HL-60 (cell line): ENCODE results near the gene CAB39L.

ENCODE experiments used
- DNase-seq, 2 experiments: peaks; one replicate each; pipeline ENCODE4 v3.0.0-alpha.2; 2010 to 2020; ENCODE audit warnings: low read depth in 1 of 2, low spot score in 1 of 2
- H3K27ac ChIP-seq: fragments of 250-450 bp; sonication (Bioruptor Pico); replicated peaks from 2 replicates; pipeline ENCODE4 v1.5.1; 2020; ENCODE audit warnings: mild to moderate bottlenecking, moderate library complexity
- H3K27me3 ChIP-seq: fragments of 250-450 bp; sonication (Bioruptor Pico); 2 replicates; pipeline ENCODE4 v1.5.1; 2021; ENCODE audit warnings: mild to moderate bottlenecking, moderate library complexity; ENCODE audit not compliant: insufficient read depth, poor library complexity, severe bottlenecking
- H3K4me3 ChIP-seq: replicated peaks from 2 replicates; pipeline ENCODE4 v1.5.1; 2011; ENCODE audit warnings: mild to moderate bottlenecking, control low read depth, low read length; ENCODE audit not compliant: insufficient read depth
- GABPA ChIP-seq: IDR thresholded peaks from 2 replicates; pipeline ENCODE4 v1.6.1; 2012; ENCODE audit warnings: low read depth
- POLR2AphosphoS5 ChIP-seq: IDR thresholded peaks from 2 replicates; pipeline ENCODE4 v1.6.1; 2012; ENCODE audit warnings: low read depth
- SPI1 ChIP-seq: IDR thresholded peaks from 2 replicates; pipeline ENCODE4 v1.6.1; 2012; ENCODE audit warnings: low read depth, mild to moderate bottlenecking, borderline replicate concordance
- TF ChIP-seq, protein P1 (sequence below): IDR thresholded peaks from one replicate; pipeline ENCODE4 v1.5.1; 2011; ENCODE audit warnings: low read length, control low read depth, inconsistent platforms; ENCODE audit not compliant: insufficient read depth
- TF ChIP-seq, protein P2 (sequence below): IDR thresholded peaks from 2 replicates; pipeline ENCODE4 v1.6.1; 2012; ENCODE audit warnings: low read depth; ENCODE audit not compliant: insufficient replicate concordance

Gene CAB39L

DNA sequence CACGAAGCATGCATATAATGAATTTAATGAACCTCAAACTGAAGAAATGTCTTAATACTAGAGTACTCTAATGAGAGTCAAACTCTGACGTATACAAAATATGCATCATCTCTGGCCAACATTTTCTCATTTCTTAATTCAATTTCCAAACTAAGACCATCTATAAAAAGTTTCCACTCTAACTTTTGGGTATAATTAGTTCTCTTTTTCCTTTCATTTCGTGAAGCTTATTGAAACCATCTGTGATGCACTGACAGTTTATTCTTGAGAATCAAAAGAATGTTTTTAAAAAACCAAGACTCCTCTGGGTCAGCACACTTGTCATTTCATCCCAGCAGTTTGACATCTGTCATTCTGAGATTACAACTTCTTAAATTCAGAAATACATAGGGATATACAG lies 90.0 kb downstream of the CAB39L start:
- Histone ChIP-seq H3K27me3 (no peaks in the 10 kb centered on the region), H3K4me3 (no peak overlapping the region), H3K27ac (no peak overlapping the region)
- no peak for DNase-seq
- TF ChIP-seq, protein P1, sequence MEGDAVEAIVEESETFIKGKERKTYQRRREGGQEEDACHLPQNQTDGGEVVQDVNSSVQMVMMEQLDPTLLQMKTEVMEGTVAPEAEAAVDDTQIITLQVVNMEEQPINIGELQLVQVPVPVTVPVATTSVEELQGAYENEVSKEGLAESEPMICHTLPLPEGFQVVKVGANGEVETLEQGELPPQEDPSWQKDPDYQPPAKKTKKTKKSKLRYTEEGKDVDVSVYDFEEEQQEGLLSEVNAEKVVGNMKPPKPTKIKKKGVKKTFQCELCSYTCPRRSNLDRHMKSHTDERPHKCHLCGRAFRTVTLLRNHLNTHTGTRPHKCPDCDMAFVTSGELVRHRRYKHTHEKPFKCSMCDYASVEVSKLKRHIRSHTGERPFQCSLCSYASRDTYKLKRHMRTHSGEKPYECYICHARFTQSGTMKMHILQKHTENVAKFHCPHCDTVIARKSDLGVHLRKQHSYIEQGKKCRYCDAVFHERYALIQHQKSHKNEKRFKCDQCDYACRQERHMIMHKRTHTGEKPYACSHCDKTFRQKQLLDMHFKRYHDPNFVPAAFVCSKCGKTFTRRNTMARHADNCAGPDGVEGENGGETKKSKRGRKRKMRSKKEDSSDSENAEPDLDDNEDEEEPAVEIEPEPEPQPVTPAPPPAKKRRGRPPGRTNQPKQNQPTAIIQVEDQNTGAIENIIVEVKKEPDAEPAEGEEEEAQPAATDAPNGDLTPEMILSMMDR, result no peak
- TF ChIP-seq POLR2AphosphoS5, result no peak
- TF ChIP-seq, protein P2, sequence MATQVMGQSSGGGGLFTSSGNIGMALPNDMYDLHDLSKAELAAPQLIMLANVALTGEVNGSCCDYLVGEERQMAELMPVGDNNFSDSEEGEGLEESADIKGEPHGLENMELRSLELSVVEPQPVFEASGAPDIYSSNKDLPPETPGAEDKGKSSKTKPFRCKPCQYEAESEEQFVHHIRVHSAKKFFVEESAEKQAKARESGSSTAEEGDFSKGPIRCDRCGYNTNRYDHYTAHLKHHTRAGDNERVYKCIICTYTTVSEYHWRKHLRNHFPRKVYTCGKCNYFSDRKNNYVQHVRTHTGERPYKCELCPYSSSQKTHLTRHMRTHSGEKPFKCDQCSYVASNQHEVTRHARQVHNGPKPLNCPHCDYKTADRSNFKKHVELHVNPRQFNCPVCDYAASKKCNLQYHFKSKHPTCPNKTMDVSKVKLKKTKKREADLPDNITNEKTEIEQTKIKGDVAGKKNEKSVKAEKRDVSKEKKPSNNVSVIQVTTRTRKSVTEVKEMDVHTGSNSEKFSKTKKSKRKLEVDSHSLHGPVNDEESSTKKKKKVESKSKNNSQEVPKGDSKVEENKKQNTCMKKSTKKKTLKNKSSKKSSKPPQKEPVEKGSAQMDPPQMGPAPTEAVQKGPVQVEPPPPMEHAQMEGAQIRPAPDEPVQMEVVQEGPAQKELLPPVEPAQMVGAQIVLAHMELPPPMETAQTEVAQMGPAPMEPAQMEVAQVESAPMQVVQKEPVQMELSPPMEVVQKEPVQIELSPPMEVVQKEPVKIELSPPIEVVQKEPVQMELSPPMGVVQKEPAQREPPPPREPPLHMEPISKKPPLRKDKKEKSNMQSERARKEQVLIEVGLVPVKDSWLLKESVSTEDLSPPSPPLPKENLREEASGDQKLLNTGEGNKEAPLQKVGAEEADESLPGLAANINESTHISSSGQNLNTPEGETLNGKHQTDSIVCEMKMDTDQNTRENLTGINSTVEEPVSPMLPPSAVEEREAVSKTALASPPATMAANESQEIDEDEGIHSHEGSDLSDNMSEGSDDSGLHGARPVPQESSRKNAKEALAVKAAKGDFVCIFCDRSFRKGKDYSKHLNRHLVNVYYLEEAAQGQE, result no peak
- no peak for TF ChIP-seq SPI1
- TF ChIP-seq GABPA, result no peak

- Histone ChIP-seq H3K4me3 (no peak overlapping the region), H3K27ac (no peak overlapping the region), H3K27me3 (no peaks in the 10 kb centered on the region)
- no peak for TF ChIP-seq POLR2AphosphoS5
- TF ChIP-seq, protein P2, result no peak
- TF ChIP-seq, protein P1, result no peak
- no peak for TF ChIP-seq GABPA
- no peak for TF ChIP-seq SPI1
- no peak for DNase-seq
Measured at GRCh38 chr13:49351871-49352270, 92.0 kb downstream of the CAB39L start.

GRCh38 chr13:49348751-49349150 lies 95.1 kb downstream of the CAB39L start:
- Histone ChIP-seq H3K27me3 (no peaks in the 10 kb centered on the region), H3K27ac (no peak overlapping the region), H3K4me3 (no peak overlapping the region)
- DNase-seq, result no peak
- TF ChIP-seq, protein P2, result no peak
- TF ChIP-seq SPI1 (no peak), POLR2AphosphoS5 (no peak), GABPA (no peak)
- TF ChIP-seq, protein P1, result no peak
